SIG-M5 treated with dmso at 0.1 percent for 504 hours (cell line): Measurements from ENCODE around the gene MACROD2.
A peak's percentile ranks its signal among the peaks of the same experiment; 100 is the strongest.

Experiments
- DNase-seq: peaks from one replicate; lab custom pipeline; 2025; ENCODE audit not compliant: unreplicated experiment; lab: John Stamatoyannopoulos, UW

Gene MACROD2

DNA sequence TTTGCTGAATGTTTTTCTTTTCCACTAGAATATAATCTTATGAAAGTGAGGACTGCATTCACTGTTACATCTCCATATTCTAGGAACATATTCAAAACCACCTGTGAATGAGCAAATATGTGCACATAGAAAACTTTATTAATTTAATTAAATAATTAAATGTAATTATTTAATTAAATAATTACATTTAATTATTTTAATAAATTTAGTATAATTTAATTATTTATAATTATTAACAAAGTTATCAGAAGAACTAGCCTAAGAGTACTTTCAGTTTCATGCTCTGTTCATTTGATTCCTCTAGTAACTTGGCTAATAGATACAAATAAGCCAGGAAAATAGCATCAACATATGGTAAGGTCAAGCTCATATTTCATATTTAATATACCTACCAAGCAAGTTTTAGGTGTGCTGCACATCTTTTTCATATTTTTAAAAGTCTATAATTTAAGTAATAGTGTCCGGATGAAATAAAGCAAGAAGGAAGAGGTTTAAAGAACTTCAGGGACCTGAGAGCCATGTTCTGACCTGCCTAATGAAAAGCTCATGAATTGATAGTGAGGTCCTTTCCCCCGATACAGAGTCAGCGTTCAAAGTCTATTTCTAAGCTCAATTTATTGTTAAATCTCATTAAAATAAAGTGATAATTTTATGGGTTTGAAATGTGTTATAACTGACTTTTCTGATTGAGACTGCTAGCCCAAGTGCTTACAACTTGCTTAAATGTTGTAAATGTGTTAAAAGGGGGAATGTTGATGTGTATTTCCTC, 703.5 kb downstream of the MACROD2 start:
- DNase-seq = no peak

DNA sequence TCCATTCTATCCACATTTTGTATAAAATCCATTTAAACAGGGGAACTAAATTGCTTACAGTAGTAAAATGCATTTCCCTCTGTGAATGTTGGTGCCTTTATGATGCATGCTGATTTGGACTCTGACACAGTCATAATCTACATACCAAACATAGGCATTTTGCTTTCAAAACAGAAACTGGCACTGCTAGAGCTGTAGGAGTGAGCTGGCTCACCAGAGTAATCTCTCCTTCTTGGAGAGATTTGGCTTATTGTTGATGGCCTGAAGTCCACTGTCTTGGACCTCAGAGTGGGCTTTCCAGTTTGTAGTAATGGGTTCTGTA, 705.3 kb downstream of the MACROD2 start:
- no peak for DNase-seq

DNA sequence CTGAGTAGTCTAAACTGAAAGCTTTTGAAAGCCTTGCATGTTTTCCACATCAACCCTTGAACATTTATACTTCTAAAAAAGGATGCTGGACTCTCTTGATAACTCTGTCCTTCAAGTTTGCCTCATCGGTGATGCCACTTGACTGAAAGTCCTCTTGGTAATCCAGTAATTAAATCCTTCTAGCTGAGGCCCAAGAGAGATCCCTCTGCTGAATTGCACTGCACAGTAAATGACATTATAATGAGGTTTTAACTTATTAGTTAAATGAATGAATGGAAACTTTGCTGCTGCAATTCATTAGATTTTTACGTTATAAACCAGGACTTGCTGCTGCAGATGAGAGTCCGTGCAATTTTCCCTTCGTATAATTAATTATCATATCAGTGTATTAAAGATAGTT, 706.0 kb downstream of the MACROD2 start:
- no peak for DNase-seq

DNA sequence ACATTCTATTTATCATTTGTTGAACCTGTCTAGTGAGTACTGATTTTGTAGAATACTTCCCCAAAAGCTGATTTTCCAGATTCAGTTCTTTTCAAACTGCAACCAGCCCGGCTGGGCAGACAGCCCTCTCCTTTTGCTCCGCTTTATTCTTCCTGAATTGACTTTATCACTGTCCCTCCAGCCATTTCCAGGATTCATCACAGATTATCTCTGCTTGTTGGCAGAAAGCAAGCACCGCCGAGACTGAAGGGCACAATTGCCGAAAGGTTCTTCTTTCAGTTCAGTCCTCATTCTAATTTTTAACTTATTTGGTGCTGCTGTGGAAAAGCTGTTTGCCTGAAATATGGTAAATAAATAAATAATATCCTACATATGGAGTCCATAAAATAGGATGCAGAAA, 711.2 kb downstream of the MACROD2 start:
- no peak for DNase-seq

DNA sequence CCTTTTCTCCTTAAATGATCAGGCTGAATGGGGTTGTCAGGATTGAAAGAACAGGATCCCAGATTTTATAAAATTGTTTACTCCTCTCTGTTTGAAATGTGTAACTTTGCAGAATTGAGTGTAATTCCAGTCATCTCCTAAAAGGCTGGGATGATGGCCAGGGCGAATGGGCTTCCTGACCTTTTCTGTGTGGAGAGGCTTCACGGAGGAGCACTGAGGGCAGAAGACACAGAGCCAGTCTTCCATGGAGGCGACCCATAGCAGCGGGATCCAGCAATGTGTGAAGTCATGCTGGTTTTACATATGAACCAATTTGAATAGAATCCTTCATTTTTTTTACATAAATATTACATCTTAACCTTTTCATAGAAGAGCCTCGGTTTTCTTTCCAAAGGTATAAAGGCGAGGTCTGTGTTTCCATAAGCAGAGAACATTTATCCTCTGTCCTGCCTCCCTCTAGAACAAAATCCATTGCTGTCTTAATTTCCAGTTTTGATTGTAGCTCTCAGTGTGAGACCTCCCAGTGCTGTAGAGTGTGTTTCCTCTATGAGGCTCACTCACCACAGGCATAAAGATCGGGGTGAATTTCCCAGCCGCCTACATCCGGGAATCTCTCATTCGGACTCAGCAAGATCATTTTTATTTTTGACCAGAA, 711.8 kb downstream of the MACROD2 start:
- DNase-seq = no peak

DNA sequence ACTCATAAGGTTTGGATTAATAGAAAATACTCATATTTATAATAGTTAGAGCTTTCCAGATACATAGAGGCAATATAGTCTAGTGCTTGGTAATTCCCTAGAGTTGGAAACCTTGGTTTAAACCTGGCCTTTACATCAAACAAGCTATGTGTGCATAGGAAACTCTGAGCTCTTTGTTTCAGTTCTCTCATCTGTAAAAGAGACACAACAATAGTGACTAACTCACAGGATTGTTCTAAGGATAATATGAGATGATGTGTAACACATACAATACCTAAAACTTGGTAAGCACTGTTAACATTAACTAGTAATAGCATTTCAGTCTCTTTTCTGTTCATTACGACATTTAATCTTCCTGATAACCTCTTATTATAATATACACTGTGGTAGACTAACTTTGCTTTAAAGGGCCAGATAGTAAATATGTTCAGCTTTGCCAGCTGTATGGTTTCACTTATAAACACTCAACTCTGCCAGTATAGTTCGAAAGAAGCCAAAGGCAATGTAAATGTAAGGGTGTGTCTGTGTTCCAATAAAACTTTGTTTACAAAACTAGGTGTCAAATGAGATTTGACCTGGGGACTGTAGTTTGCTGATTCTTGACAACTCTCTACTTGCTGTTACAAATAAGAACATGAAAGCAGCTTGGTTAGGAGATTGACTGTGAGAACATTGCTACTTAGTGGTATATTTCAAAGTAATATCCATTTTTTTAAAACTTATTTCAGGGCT, 712.7 kb downstream of the MACROD2 start:
- DNase-seq = no peak

DNA sequence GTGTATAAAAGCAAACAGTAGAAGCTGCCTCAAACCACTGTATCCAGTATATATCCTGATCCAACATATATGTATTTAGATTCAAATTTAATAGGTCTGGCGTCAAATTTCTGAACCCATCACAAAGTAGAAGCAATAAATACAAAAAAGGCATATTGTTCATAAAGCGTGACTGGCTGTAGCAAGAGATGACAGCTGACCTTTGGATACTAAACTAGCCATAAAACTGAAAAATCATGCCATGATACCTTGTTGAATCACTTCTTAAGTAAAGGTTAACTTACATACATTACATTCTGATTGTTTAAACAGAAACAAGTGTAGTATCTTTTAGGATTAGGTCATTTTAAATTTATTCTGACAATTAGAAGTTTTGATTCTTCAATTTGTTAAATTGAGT, 714.1 kb downstream of the MACROD2 start:
- no peak for DNase-seq

DNA sequence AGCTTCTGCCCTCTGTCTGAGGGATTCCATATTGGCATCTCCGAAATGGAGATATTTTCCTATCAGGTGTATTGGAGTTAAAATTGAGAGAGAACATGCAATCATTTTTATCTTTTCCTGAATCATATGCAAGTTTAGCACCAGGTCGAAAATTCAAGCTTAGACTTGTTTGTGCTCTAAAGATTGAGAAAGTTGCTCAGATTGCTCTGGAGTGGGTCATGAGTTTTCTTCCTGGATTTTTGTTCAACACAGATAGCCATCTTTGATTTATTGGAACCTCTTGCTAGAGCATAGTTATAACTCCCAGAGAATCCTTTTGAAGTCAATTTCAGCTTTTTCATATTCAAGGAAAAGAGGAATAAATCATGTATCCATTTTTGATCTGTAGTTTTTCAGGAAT, 715.6 kb downstream of the MACROD2 start:
- DNase-seq = no peak

DNA sequence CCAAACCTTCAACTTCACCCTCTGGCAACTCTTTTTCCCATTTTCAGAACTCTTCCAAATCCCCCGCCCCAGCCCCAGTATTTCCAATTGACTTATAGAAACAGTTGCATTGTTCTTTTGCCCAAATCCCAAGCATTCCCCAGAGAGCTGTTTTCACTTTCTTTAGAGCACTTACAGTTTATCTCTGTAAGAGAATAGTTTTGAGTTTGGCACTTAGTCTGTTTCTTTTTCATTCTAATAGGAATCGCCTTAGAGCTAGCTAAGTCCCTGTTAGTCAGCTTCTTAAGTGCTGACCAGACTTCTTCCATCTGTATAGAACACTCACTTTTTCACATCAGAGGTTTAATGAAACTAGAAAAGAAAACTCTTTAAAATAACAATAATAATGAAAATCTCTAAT, 716.3 kb downstream of the MACROD2 start:
- no peak for DNase-seq

DNA sequence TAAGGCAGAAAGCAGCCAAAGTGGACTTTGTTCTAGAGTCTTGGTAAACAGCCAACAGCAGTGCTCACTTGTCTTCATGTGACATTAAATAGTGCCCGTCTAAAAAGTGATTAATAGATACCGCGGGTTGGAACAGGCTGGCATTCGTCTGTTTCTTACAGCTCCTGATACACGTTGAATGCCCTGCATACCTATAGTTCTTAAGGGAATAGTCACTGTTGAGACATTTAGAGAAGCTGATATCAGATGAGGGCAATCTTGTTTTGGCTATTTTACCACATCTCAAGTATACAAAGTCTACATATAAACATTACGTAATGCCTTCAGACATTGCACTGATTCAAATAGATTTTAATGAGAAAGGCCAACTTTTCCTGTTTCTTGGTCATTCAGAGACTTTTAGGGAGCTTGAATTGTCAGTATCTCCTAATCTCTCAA, 717.0 kb downstream of the MACROD2 start:
- DNase-seq = peak; percentile 33

DNA sequence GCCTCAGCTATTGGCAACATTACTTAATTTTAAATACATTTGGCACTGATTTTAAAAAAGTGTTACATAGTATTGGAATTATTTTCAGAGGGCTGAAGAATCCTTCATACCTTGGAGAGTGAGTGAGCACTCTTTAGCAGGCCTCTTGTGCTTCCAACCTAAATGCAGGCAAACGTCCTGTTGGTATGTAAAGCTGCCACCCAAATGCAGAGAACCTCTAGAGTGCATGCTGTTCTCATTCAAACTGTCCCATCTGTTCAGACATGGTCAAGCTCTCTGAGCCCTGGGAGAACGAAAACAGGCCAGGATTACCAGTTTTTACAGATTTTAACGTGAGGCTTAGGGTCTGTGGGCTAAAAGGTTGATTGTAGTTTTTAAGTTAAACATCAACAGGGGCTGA, 720.1 kb downstream of the MACROD2 start:
- no peak for DNase-seq

DNA sequence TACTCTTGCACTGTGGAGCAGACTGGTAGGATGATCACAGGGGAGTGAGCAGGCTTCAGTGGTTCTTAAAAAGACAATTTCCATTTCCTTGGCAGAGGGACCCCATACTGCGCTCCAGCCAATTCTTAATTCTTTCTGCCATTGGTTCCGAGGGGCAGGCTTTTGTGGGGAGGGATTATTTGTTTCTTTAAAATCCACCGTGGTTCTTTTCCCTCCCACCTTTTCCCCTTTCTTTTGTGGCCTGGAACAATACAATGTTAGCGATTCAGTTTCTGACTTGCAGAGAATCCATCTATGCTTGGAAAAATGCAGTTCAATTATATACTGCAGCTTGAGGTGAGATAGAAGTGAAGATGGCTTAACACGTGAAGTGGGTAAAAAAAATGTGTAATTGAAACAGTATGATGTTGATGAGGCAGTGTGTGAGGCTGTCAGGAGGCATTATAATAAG, 721.1 kb downstream of the MACROD2 start:
- DNase-seq = no peak

DNA sequence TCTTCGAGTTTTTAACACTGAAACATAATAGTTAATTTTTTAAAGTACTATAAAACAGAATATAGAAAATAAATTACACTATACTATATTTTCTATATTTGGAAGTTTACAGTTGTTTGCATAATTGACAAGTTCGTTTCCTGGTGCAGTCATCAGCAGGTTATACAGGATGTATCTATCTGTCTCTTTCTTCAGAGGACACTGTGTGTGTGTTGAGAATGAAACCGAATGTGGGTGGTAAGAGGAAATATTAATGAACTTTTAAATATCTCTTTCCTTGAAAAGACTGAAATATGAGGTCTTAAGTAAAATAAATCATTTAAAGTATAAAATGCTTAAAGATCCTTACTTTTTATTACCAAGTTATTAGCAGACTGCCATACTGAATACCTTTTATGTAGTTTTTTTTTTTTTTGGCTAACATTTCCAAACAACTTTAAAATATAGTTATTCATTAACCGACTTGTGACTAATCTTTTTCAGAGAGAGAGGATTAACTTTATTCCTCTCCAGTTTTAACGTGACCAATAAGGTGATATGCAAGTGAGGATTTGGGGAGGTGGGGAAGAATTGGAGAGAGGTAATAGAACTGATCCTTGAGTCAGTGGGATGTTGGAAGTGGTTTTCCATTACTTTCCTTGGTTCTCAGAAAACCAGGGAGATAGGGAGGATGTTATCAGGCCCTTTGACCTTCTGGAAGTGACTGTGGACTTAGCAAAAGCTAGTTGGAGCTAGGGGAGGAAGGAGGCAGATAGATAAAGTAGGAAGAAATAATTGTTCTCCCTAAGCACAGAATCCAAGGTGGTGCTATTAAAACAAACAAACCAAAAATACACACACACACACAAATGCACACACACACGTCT, 722.1 kb downstream of the MACROD2 start:
- no peak for DNase-seq

DNA sequence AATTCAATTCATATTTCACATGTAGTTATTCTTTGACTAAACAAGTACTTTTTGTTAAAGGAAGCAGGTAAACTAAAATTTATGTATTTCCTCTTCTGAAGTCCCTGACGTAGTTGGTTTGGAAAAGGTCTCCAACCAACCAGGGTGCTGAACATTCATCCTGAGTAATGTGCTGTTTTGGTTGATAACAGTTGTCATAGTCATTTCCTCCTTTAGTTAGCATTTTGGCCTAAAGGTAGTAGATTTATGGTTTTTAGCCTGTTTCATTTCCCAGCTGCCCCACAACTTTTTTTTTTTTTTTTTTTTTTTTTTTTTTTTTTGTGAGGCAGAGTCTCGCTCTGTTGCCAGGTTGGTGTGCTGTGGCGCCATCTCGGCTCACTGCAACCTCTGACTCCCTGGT, 724.9 kb downstream of the MACROD2 start:
- DNase-seq = no peak

DNA sequence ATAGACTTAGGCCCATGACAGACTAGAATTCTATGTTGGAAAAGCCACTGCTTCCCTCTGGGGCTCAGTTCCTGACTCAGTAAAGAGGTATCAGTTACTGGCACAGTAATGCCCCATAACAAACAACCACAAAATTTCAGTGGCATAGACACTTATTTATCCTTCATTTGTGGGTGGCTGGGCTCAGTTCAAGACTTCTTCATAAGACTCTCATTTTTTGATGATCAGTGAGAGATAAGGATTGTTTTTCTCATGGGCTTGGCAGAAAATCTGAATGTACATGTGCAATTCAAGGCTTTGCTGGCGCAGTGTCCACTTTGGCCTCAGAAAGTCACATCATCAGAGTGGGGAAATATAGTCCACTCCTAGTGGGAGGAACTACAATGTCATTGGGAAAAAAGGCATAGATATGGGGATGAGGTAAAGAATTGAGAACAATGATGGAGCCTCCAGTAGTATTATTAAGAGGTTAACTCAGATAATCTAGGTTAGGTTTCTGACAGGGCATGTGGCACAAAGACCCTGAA, 726.7 kb downstream of the MACROD2 start:
- no peak for DNase-seq

DNA sequence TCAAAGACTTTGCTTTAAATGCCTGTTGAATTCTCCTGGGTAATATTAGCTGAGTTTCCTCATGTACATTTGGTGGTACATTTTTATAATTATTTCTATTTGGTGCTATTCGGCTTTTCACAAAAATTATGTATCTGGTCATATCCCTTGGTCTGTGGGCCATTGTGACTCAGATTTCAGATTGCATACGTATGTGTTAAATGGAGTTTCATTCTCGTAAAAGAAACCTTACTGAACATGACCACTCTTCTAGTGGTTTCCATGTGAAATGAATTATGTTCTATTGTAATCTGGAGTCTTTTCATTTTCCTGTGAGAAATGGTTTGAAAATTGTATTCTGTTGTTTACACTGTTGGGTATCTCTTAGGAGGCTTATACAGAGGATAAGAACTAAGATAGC, 728.3 kb downstream of the MACROD2 start:
- DNase-seq = no peak

DNA sequence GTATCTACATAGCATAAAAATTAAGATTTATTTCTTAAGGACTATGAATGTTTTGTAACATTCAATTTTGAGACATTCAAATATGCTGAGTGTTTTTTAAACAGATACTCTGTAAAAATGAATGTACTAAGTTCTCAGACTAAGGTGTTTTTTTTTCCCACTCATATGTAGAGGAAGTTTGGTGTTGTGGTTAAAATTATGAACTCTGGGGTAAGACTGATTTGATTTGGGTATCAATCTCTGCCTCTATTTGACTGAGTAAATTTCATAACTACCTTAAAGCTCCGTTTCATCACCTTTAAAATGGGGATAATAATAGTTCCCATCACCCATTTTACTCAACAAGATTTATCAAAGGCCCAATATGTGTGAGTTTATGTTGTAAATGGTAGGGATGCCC, 728.7 kb downstream of the MACROD2 start:
- no peak for DNase-seq

DNA sequence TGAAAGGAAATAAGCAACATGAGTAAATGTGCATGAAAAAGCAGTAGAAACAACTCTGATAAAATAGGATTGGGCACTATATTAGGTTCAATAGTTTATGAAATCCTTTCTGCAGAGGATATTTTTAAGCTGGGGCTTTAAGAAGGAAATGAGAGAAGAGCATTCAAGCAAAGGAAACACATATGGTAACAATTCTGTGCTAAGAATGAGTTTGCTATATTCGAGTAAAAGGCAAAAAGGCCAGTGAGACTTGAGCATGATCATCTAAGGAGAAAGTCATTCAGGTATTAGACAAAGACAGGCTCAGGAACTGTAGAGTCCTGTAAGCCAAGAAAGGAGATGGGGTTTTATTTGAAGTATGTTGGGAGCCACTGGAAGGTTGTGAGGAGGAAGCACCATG, 729.2 kb downstream of the MACROD2 start:
- DNase-seq = no peak

DNA sequence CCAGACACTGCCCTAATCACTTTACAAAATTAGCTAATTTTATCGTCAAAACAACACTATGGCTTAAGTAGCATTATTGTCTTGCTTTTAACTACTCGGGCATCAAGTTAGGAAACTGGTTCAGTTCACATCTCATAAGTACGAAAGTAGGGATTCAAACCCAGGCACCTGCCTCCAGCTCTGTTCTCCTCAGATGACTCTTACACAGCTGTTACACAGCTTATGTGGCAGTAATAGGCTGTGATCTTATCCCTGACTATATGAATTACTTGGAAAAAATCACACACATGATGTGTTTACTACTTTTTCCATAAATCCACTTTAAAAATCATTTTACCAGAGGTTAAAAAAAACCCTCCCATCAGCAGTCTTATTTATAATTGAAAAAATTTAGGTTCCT, 731.3 kb downstream of the MACROD2 start:
- no peak for DNase-seq

DNA sequence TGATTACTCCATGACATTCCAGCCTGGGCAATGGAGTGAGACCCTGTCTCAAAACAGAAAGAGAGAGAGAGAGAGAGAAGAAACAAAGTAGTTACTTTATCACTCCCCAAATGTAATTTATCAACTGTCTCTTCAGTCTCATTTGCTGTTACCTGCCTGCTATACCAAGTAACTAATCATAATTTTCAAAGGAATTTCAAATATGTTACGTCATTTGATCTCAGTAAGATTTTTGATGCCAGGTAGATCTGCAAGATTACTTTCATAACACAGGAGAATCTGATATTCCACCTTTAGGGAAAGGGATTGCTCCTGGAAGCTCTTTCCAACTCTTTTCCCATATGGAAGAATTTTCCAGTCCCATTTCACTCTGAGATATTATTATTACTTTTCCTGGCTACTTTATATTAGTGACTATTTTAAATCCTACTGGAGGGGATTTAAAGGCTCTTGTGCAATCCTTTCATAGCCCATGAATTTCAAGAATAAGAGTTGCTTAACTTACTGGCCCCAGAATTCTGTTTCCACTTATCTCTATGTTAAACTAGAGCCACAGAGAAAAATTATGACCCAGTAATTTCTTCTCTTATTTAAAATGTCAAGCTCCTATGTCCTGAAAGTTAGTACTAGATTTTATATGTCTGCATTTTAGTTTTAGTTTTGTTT, 732.3 kb downstream of the MACROD2 start:
- DNase-seq = no peak
